CD4-positive, alpha-beta T cell treated with Interferon gamma for 1 hour (primary cell): ENCODE measurements around the gene CHRDL2.

Experiments used
- DNase-seq: peaks from one replicate; pipeline ENCODE4 v3.0.0-alpha.2; 2020

The CHRDL2 gene

GRCh38 chr11:74710281-74710938 is 20.8 kb downstream of the CHRDL2 start:
- no peak for DNase-seq

- no peak for DNase-seq
These were observed 22.1 kb downstream of the CHRDL2 start for GRCh38 chr11:74709175-74709574.

GRCh38 chr11:74707602-74708510 is 23.4 kb downstream of the CHRDL2 start:
- no peak for DNase-seq

- no peak for DNase-seq
These were observed 24.0 kb downstream of the CHRDL2 start for GRCh38 chr11:74707182-74707581.

GRCh38 chr11:74703211-74703610 is 28.0 kb downstream of the CHRDL2 start:
- DNase-seq = no peak

- DNase-seq = peak; percentile 22
These were observed 28.7 kb downstream of the CHRDL2 start for GRCh38 chr11:74702383-74703007.

- no peak for DNase-seq
These were observed 29.9 kb downstream of the CHRDL2 start for GRCh38 chr11:74701351-74701750.

- no peak for DNase-seq
These were observed 31.4 kb downstream of the CHRDL2 start for GRCh38 chr11:74699615-74700396.

- no peak for DNase-seq
These were observed 33.5 kb downstream of the CHRDL2 start for GRCh38 chr11:74697722-74698121.

GRCh38 chr11:74696939-74697675 is 34.1 kb downstream of the CHRDL2 start:
- DNase-seq = no peak

- no peak for DNase-seq
These were observed 34.7 kb downstream of the CHRDL2 start for GRCh38 chr11:74696500-74696899.

GRCh38 chr11:74695705-74696280 is 35.4 kb downstream of the CHRDL2 start:
- DNase-seq = no peak

GRCh38 chr11:74694136-74694930 is 36.9 kb downstream of the CHRDL2 start:
- DNase-seq = no peak

- DNase-seq = no peak
These were observed 37.7 kb downstream of the CHRDL2 start for GRCh38 chr11:74693531-74693930.

- DNase-seq = no peak
These were observed 39.5 kb downstream of the CHRDL2 start for GRCh38 chr11:74691755-74692154.

GRCh38 chr11:74689666-74690065 is 41.6 kb downstream of the CHRDL2 start:
- no peak for DNase-seq

- no peak for DNase-seq
These were observed 43.8 kb downstream of the CHRDL2 start for GRCh38 chr11:74687237-74688023.

GRCh38 chr11:74686792-74687191 is 44.4 kb downstream of the CHRDL2 start:
- no peak for DNase-seq

GRCh38 chr11:74685905-74686304 is 45.3 kb downstream of the CHRDL2 start:
- DNase-seq = peak; percentile 18

GRCh38 chr11:74685338-74685737 is 45.9 kb downstream of the CHRDL2 start:
- no peak for DNase-seq
